Type B pancreatic cell (in vitro differentiated cells): ENCODE measurements around the gene SIX5. TPM values are rescaled to one million over a fixed set of nuclear protein-coding genes. Genes with fewer than 3 reads are reported as not detected.

ENCODE experiments used
- DNase-seq: peaks from one replicate; pipeline ENCODE4 v3.0.0; 2021; ENCODE audit warnings: mixed read lengths; ENCODE audit not compliant: unreplicated experiment; ENCODE audit errors: extremely low spot score
- H3K27ac Mint-ChIP-seq: 2 replicates; pipeline ENCODE4 v1.8.0; 2021; ENCODE audit warnings: mild to moderate bottlenecking, mixed read lengths
- H3K27me3 Mint-ChIP-seq: 2 replicates; pipeline ENCODE4 v1.8.0; 2021; ENCODE audit warnings: mixed read lengths
- H3K36me3 Mint-ChIP-seq: 2 replicates; pipeline ENCODE4 v1.8.0; 2021; ENCODE audit warnings: mixed read lengths
- H3K4me1 Mint-ChIP-seq: one replicate; pipeline ENCODE4 v1.8.0; 2021; ENCODE audit warnings: mixed read lengths; ENCODE audit not compliant: unreplicated experiment
- H3K4me3 Mint-ChIP-seq: 2 replicates; pipeline ENCODE4 v1.8.0; 2021; ENCODE audit warnings: mild to moderate bottlenecking, mixed read lengths
- H3K9me3 Mint-ChIP-seq: 2 replicates; pipeline ENCODE4 v1.8.0; 2021; ENCODE audit warnings: mixed read lengths
- total RNA-seq: library from RNA; stranded (reverse); gene quantifications from 2 replicates; pipeline ENCODE4 v1.2.1, GENCODE V29; 2021; ENCODE audit warnings: low replicate concordance
- TF ChIP-seq, protein P1 (sequence below): fragments of 200-600 bp; sonication (generic); conservative IDR thresholded peaks from 2 replicates; pipeline ENCODE4 v1.5.0; 2021; ENCODE audit warnings: antibody characterized with exemption, mild to moderate bottlenecking

SIX5 gene
- total RNA-seq, 1 donor from 2014 or later: 38.0 TPM

- H3K27ac Mint-ChIP-seq: peak overlapping the region; percentile 84
Observed at GRCh38 chr19:45766869-45767346, 2.1 kb downstream of the SIX5 start.

DNA sequence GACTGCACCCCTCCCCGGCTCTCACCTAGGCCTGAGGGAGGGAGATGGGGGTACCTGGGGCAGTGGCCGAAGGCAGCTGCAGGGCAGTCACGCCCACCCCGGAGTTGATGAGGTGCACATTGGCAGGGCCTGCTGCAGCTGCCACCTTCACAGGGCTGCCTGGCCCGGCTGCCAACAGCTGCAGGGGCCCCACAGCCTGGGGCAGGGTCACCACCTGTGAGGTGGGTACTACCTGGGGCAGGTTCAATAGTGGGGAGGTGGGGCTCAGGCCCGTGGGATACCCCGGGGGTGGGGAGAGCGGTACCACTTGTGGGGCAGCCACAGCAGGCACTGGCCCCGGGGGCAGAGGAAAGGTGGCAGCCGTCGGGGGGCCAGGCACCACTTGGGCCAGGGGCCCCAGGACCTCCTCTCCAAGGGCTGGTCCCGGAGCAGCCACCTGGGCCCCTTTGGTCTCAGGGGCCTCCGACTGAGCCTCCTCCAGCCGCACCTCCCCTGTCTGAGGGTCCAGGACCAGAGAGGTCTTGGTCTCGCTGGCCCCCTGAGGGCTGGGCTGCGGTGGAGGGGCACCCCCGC lies 2.7 kb downstream of the SIX5 start:
- H3K4me1 Mint-ChIP-seq: peaks cover 15% of the 10 kb centered on the region
- no peak overlapping the region for H3K4me3 Mint-ChIP-seq
- H3K9me3 Mint-ChIP-seq: no peaks in the 10 kb centered on the region
- DNase-seq: no peak
- TF ChIP-seq, protein P1, sequence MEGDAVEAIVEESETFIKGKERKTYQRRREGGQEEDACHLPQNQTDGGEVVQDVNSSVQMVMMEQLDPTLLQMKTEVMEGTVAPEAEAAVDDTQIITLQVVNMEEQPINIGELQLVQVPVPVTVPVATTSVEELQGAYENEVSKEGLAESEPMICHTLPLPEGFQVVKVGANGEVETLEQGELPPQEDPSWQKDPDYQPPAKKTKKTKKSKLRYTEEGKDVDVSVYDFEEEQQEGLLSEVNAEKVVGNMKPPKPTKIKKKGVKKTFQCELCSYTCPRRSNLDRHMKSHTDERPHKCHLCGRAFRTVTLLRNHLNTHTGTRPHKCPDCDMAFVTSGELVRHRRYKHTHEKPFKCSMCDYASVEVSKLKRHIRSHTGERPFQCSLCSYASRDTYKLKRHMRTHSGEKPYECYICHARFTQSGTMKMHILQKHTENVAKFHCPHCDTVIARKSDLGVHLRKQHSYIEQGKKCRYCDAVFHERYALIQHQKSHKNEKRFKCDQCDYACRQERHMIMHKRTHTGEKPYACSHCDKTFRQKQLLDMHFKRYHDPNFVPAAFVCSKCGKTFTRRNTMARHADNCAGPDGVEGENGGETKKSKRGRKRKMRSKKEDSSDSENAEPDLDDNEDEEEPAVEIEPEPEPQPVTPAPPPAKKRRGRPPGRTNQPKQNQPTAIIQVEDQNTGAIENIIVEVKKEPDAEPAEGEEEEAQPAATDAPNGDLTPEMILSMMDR: no peak
- no peaks in the 10 kb centered on the region for H3K36me3 Mint-ChIP-seq
- H3K27ac Mint-ChIP-seq: no peak overlapping the region
- no peaks in the 10 kb centered on the region for H3K27me3 Mint-ChIP-seq

More at GRCh38 chr19:45766869-45767346, 2.1 kb downstream of the SIX5 start:
- H3K4me3 Mint-ChIP-seq: peak overlapping the region; percentile 91
- no peaks in the 10 kb centered on the region for H3K36me3 Mint-ChIP-seq
- TF ChIP-seq, protein P1: no peak
- H3K27me3 Mint-ChIP-seq: no peaks in the 10 kb centered on the region
- no peaks in the 10 kb centered on the region for H3K9me3 Mint-ChIP-seq
- peaks cover 15% of the 10 kb centered on the region for H3K4me1 Mint-ChIP-seq
- no peak for DNase-seq

- no peaks in the 10 kb centered on the region for H3K9me3 Mint-ChIP-seq
- TF ChIP-seq, protein P1: no peak
- no peaks in the 10 kb centered on the region for H3K27me3 Mint-ChIP-seq
- no peaks in the 10 kb centered on the region for H3K36me3 Mint-ChIP-seq
- peaks cover 11% of the 10 kb centered on the region for H3K4me1 Mint-ChIP-seq
- H3K4me3 Mint-ChIP-seq: peak overlapping the region; percentile 61
- peak overlapping the region; percentile 71 for H3K27ac Mint-ChIP-seq
- no peak for DNase-seq
Observed at GRCh38 chr19:45765702-45766295, 3.3 kb downstream of the SIX5 start.

- peaks cover 7% of the 10 kb centered on the region for H3K4me1 Mint-ChIP-seq
- H3K36me3 Mint-ChIP-seq: no peaks in the 10 kb centered on the region
- TF ChIP-seq, protein P1: no peak
- H3K27me3 Mint-ChIP-seq: no peaks in the 10 kb centered on the region
- H3K27ac Mint-ChIP-seq: peak overlapping the region; percentile 69
- peak overlapping the region; percentile 77 for H3K4me3 Mint-ChIP-seq
- no peak for DNase-seq
- no peaks in the 10 kb centered on the region for H3K9me3 Mint-ChIP-seq
Observed at GRCh38 chr19:45764945-45765701, 3.9 kb downstream of the SIX5 start.

DNA sequence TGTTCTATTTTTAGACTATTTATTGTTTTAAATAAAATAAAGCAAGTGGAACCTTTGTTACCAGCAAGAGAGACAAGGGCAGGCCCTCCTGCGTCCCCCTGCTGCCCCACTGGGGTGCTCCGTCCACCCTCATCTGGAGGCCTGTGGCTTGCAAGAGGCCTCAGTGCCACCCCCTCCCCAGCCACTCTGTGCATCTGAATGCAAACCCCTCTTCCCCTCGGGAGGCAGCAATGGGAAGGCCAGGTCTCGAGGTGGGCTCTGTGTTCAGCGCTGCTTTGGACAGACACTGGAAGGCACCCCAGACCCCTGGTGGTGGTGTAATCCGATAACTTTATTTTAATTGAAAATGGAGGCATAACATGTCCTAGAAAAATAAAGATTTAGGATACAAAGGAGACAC lies 4.6 kb downstream of the SIX5 start:
- peak overlapping the region; percentile 77 for H3K4me3 Mint-ChIP-seq
- no peaks in the 10 kb centered on the region for H3K9me3 Mint-ChIP-seq
- TF ChIP-seq, protein P1: peak; percentile 51
- H3K4me1 Mint-ChIP-seq: peaks cover 7% of the 10 kb centered on the region
- H3K27me3 Mint-ChIP-seq: no peaks in the 10 kb centered on the region
- no peaks in the 10 kb centered on the region for H3K36me3 Mint-ChIP-seq
- DNase-seq: no peak
- H3K27ac Mint-ChIP-seq: peak overlapping the region; percentile 69
